22Rv1 (cell line): Measurements from ENCODE around the gene TUB.
A peak's percentile ranks its signal among the peaks of the same experiment; 100 is the strongest.

ENCODE experiments used
- H3K27ac ChIP-seq: fragments of 450-650 bp; 2 replicates; pipeline ENCODE4 v1.5.1; 2017
- CTCF ChIP-seq: fragments of 450-650 bp; IDR thresholded peaks from 2 replicates; pipeline ENCODE4 v1.5.1; 2017; ENCODE audit warnings: mild to moderate bottlenecking
- ZFX ChIP-seq: fragments of 450-650 bp; IDR thresholded peaks from 2 replicates; pipeline ENCODE4 v1.6.1; 2017; ENCODE audit warnings: antibody characterized with exemption, borderline replicate concordance

The TUB gene

GRCh38 chr11:8099291-8099899, 18.4 kb downstream of the TUB start:
- no peak overlapping the region for H3K27ac ChIP-seq
- TF ChIP-seq CTCF: peak; percentile 82
- no peak for TF ChIP-seq ZFX

GRCh38 chr11:8100158-8100557, 19.1 kb downstream of the TUB start:
- TF ChIP-seq ZFX: no peak
- no peak for TF ChIP-seq CTCF
- no peak overlapping the region for H3K27ac ChIP-seq

- no peak overlapping the region for H3K27ac ChIP-seq
- TF ChIP-seq ZFX: no peak
Measured at GRCh38 chr11:8100605-8101004, 19.6 kb downstream of the TUB start.

DNA sequence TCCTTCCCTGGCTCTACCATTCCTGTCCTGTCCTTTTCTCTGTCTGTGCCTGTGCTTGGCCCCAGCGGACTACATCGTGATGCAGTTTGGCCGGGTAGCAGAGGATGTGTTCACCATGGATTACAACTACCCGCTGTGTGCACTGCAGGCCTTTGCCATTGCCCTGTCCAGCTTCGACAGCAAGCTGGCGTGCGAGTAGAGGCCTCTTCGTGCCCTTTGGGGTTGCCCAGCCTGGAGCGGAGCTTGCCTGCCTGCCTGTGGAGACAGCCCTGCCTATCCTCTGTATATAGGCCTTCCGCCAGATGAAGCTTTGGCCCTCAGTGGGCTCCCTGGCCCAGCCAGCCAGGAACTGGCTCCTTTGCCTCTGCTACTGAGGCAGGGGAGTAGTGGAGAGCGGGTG, 20.4 kb downstream of the TUB start:
- H3K27ac ChIP-seq: no peak overlapping the region
- TF ChIP-seq CTCF: no peak
- TF ChIP-seq ZFX: no peak

DNA sequence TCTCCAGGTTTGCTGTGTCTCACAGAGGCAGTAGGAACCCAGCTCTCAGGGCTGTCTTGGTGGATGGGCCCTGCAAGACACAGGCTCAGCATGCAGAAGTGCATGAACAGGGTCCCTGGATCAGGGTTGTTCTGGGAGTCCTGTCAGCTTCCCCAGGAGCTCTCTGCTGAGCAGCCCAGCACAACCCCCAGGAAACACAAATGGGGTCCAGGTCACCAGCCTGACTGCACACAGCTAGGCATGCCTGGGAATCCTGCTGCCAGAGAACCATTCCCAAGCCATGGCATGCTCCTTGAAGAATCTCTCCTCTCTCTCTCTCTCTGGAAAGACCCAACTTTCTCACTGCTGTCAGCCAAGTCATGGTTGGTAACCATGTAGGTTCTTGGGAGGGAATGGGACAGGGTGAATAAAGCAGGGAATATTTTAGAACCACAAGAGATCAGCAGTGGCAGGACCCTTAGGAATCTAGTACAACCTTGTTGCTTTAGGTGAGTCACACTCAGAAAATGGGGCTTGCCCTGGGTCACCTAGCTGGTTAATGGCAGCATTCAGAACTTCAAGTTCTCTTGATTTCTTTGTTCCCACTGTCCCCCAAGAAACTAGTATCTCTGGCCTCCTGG, 21.4 kb downstream of the TUB start:
- TF ChIP-seq ZFX (no peak), CTCF (no peak)
- H3K27ac ChIP-seq: no peak overlapping the region

DNA sequence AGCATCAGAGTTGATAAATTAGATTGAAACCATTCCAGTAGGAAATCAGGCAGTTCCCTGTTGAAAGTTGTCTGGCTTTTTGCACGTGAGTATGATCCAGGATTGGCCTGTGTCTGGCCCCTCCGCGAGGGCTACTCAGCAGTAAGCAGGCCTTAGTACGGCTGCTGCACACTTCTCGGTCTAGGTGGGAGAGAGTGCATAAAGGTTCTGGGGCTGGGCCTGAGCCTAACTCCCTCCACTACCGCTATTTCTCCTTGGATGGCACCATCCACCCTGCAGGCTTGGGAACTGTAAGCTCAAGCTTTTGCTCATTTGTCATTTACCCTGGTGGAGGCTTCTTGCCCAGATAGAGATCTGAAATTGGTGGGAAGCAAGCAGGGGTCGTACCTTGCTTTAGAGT, 22.0 kb downstream of the TUB start:
- TF ChIP-seq ZFX (no peak), CTCF (no peak)
- no peak overlapping the region for H3K27ac ChIP-seq

DNA sequence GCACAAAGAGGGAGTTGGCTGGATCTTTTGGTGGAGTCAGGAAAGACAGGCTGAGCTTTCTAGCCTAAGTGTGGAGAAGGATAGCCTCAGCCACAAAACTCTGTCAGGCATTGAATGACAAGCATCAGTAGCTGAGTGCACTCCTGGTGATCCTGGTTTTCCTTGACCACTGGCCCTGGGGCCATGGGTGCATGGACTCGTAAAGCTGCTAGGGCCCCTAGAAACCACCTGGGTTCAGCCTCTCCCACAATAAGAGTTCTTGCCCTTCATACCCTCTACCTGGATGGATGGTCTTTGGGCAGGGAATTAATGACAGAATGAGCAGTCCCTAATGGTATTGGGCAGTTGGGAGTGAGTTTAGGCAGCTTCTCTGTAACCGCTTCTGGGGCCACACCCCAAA, 22.9 kb downstream of the TUB start:
- no peak overlapping the region for H3K27ac ChIP-seq
- TF ChIP-seq ZFX: no peak
- no peak for TF ChIP-seq CTCF

- no peak overlapping the region for H3K27ac ChIP-seq
- TF ChIP-seq CTCF (no peak), ZFX (no peak)
Measured at GRCh38 chr11:8105133-8105532, 24.1 kb downstream of the TUB start.
